Omental fat pad (tissue), 4 donors: ENCODE measurements around the gene WNT9A. TPM values are rescaled to one million over a fixed set of nuclear protein-coding genes. Genes with fewer than 3 reads are reported as not detected.

Source experiments
- ATAC-seq: fragments of 150-250 bp; one replicate; pipeline ENCODE4 v1.9.1; 2016; ENCODE audit warnings: mild to moderate bottlenecking, moderate library complexity; ENCODE audit not compliant: low FRiP score
- DNase-seq: peaks from one replicate; pipeline ENCODE4 v3.0.0-alpha.2; 2019; ENCODE audit warnings: low spot score
- total RNA-seq, 4 donors: library from RNA; depleted of rRNA; stranded (reverse); fragments of >200 nt; gene quantifications; one replicate each; pipeline ENCODE4 v1.1.0, GENCODE V29; 2016
- TF ChIP-seq, protein P1 (sequence below), 3 donors: fragments of 450-650 bp; IDR thresholded peaks; one replicate each; pipeline ENCODE4 v1.5.1; 2016 to 2017; ENCODE audit warnings: antibody characterized with exemption in 3 of 3, mild to moderate bottlenecking in 3 of 3, moderate library complexity in 2 of 3

WNT9A gene
- total RNA-seq, 4 donors from 2014 or later, result 1.3 to 16.5 (median 5.8) TPM

DNA sequence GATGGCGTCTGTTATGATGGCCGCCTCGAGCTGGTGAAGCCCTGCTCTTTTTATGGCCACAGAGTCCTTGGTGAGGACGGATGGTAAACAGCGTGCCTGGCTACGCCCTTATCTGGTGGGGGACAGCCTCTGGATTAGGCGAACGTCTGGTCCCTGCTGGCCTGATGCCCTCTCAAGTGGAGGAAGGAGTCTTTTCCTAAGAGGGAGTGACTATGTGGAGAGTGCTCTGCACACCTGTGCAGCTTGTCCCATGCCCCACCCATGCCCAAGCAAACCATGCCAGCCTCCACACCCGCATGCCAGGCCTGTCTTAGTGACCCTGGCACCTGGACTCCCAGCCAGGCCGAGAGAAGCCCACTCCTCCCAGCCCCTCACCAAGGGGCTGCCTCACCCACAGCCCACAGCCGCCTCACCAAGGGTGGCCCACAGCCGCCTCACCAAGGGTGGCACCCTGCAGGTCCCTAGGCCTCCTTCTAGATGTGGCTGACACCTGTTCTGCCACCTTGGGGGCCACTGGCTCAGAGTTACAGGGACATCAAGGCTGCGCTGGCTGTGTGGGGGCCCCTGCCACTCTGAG lies 40.2 kb downstream of the WNT9A start:
- no peak for ATAC-seq

DNA sequence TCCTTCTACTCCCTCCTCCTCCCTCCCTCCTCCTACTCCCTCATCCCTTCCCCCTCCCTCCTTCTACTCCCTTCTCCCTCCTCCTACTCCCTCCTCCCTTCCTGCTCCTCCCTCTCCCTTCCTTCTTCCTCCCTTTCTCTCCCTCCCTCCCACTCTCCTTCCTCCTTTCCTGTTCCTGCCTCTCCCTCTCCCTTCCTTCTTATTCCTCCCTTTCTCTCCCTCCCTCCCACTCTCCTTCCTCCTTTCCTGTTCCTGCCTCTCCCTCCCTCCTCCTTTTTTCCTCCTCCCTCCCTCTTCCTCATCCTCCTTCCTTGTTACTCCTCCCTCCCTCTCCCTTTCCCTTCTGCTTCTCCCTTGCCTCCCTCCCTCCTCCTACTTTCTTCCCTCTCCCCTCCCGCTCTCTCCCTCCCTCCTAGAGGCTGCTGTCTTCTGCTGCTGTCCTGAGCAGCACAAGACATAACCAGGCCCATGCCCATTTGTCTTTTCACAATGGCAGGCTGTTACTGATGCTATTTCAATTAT lies 41.1 kb downstream of the WNT9A start:
- DNase-seq (no peak), ATAC-seq (no peak)
- TF ChIP-seq, protein P1, sequence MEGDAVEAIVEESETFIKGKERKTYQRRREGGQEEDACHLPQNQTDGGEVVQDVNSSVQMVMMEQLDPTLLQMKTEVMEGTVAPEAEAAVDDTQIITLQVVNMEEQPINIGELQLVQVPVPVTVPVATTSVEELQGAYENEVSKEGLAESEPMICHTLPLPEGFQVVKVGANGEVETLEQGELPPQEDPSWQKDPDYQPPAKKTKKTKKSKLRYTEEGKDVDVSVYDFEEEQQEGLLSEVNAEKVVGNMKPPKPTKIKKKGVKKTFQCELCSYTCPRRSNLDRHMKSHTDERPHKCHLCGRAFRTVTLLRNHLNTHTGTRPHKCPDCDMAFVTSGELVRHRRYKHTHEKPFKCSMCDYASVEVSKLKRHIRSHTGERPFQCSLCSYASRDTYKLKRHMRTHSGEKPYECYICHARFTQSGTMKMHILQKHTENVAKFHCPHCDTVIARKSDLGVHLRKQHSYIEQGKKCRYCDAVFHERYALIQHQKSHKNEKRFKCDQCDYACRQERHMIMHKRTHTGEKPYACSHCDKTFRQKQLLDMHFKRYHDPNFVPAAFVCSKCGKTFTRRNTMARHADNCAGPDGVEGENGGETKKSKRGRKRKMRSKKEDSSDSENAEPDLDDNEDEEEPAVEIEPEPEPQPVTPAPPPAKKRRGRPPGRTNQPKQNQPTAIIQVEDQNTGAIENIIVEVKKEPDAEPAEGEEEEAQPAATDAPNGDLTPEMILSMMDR (IDR thresholded peaks at IDR 0.05), result no peak

More for the DNA sequence above, 40.2 kb downstream of the WNT9A start:
- no peak for DNase-seq
- TF ChIP-seq, protein P1 (IDR thresholded peaks at IDR 0.05), result no peak

DNA sequence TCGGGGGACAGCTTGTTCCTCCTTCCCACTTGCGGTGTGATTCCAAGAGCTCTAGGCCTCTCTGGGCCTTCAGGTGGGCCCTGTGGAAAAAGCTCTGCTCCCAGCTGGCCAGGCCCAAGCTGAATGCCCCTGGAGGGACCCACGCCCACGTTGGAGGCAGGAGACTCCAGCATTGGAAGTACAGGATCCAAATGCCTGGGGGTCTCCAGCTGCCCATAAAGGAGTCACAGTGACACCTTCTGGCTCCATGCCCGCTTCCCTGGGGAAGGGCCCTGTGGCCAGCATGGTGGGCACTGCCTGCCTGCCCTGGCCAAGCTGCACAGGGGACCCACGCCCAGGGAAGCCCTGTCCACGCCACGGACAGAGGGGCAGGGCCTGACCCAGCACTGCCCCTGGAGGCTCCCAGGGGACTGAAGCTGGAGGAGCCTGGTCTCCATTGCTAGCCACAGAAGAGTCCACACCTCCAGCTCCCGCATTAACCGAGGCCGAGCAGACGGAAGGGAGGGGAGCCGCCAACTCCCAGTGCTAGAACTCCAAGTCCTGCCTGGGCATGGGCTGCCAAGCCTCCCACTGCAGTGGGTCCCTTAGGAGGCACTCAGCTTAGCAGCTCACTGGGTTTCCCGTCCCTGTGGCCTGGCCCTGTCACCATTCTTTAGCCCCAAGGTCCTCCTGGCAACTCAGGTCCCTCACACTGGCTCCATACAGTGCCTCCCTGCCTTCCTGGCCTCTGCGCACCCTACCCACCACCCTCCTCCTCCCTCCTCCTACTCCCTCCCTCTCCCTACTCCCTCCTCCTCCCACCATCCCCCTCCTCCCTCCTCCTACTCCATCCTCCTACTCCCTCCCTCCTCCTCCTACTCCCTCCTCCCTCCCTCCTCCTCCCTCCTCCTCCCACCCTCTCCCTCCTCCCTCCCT lies 41.9 kb downstream of the WNT9A start:
- TF ChIP-seq, protein P1 (IDR thresholded peaks at IDR 0.05), result no peak
- ATAC-seq (no peak), DNase-seq (no peak)

DNA sequence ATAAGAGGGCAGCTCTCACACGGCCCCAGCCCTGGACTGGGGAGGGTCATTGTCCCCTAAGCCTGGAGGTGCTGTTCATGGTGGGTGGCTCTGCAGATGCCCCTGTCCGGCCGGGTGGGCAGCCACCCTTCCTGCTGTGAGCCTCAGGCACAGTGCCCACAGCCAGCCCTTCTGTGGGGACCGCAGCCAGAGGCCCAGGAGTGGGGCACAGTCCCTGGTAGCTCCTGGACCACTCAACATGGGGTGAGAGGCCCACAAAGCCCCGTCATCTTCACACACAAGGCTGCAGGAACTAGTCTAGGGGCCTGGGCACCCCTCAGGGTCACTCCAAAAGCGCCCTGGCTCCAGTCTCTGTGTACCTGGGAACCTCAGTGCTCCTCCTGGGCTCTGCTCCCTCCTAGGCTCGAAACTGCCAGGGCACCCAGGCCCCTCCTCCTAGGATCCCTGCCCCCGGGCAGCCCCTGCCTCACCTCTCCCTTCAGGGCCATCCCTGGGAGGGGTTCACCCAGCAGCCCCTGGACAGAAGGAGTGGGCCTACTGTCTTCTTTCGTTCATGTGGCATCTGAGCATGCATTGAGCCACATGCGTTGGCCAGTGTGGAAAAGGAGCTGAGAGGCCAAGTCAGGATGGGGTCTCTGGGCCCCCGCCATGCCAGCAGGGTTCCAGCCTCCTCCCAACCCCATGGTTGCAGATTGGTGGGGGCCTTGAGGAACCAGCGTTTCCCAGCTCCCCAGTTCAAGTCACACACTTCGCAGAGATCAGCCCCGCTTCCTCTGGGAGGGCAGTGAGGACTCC lies 43.0 kb downstream of the WNT9A start:
- no peak for ATAC-seq
- TF ChIP-seq, protein P1 (IDR thresholded peaks at IDR 0.05), result no peak
- DNase-seq, result no peak

DNA sequence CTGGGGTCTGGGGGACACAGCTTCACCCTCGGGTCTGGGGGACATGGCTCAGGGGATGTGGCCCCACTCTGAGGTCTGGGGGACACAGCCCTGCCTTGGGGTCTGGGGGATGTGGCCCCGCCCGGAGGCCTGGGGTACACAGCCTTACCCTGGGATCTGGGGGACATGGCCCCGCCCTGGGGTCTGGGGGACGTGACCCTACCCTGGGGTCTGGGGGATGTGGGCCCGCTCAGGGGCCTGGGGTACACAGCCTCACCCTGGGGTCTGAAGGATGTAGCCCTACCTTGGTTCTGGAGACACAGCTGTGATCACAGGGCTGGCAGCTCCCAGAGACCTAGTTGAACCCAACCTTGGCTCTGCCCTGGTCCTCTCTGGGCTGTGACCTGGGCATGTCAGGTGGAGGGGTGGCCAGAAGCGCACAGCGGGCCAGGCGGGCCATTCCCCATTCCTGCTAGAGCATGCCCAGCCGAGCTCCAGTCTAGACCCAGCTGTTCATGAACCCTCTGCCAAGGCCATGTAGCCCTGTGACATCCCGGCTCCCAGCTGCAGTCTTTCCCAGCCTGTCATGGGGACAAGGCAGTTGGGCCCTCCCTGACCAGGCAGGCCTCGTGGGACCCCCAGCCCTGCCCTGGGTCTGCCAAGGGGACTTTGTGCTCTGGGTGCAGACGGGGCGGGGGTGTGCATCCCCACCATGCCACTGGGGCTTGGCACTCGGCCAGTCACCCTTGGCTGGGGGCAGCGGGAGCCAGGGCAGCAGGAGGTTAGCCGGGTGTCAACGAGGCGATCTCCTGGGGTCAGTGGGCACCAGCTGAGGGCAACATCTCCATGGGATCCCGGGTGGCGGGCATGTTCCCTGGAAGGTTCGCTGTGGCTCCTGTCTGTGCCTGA lies 43.9 kb downstream of the WNT9A start:
- DNase-seq, result no peak
- TF ChIP-seq, protein P1 (IDR thresholded peaks at IDR 0.05), result no peak
- no peak for ATAC-seq

DNA sequence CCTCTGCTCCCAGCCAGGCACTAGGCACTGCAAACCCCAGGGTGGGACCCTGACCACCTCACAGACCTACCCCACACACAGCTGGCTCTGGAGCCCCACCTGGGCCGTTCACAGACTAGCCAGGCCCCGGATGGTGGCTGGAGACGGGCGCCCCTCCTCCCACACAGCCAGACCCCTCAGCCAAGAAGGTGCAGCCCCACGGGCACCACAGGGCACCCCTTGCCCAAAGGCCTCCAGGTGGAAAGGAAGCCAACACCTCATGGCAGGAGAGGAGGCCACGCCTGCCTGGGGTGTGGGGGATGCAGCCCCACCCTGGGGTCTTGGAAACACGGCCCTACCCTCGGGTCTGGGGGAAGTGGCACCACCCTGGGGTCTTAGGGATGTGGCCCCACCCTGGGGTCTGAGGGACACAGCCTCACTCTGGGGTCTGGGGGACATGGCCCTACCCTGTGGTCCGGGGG lies 44.6 kb downstream of the WNT9A start:
- no peak for DNase-seq
- no peak for ATAC-seq

More for the DNA sequence above, 44.6 kb downstream of the WNT9A start:
- TF ChIP-seq, protein P1 (IDR thresholded peaks at IDR 0.05), result no peak
